Nephron progenitor cell (in vitro differentiated cells): ENCODE data around the gene ZNF837.
"Not testable (repeated sequence)": the region's sequence is repeated elsewhere in the genome, so short reads cannot be mapped to it uniquely, and the experiment has no call there.

Experiments used
- DNase-seq: peaks from one replicate; pipeline ENCODE4 v3.0.0; 2021
- H3K27ac Mint-ChIP-seq: 2 replicates; pipeline ENCODE4 v1.8.0; 2021; ENCODE audit warnings: mild to moderate bottlenecking, moderate library complexity, mixed read lengths
- H3K27me3 Mint-ChIP-seq: 2 replicates; pipeline ENCODE4 v1.8.0; 2021; ENCODE audit warnings: mild to moderate bottlenecking, low read depth, mixed read lengths; ENCODE audit not compliant: poor library complexity
- H3K36me3 Mint-ChIP-seq: 2 replicates; pipeline ENCODE4 v1.8.0; 2021; ENCODE audit warnings: low read depth, mixed read lengths
- H3K4me1 Mint-ChIP-seq: 2 replicates; pipeline ENCODE4 v1.8.0; 2021; ENCODE audit warnings: mixed read lengths
- H3K4me3 Mint-ChIP-seq: 2 replicates; pipeline ENCODE4 v1.8.0; 2021; ENCODE audit warnings: mild to moderate bottlenecking, moderate library complexity, mixed read lengths
- H3K9me3 Mint-ChIP-seq: 2 replicates; pipeline ENCODE4 v1.8.0; 2021; ENCODE audit warnings: mild to moderate bottlenecking, moderate library complexity, mixed read lengths
- TF ChIP-seq, protein P1 (sequence below): fragments of 200-600 bp; sonication (generic); IDR thresholded peaks from 2 replicates; pipeline ENCODE4 v1.5.0; 2021; ENCODE audit warnings: antibody characterized with exemption

ZNF837 gene

DNA sequence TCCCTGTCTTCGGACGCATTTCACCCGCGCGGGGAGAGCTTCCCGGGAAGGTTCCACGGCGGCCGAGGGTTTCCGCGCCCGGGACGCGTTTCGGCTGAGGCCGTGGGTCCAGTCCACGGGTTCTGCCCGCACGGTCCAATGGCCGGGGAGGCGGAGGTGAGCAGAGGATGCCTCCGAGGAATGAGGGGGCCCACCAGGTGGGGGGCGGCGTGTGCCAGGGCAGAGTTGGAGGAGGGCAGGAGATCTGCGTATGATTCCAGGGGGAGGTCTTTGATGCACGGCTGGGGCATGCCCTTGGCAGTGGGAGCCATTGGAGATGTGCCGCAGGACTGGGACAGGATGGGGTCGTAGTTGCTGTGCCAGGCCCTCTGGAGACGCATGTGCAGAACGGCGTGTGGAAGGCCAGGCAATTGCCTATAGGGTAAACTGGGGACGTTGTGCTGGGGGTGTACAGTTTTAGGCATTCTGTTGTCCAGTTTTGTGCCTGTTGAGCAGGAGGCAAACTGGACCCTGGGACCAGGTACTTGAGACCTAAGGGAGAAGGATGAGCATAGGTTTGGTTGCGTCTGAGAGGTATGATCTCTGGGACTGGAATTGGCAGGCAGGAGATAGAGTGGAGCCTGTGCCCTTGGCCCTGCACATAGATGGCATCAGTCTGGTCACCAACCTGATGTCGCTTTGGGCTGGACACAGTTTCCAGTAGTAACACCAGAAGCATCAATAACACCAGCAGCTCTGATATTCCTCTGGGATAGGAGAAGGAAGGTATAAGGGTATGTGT is 28.4 kb upstream of the ZNF837 start:
- H3K36me3 Mint-ChIP-seq: peaks cover 42% of the 10 kb centered on the region
- H3K9me3 Mint-ChIP-seq: peaks cover 25% of the 10 kb centered on the region
- DNase-seq: peak; percentile 33
- peak overlapping the region; percentile 87 for H3K4me3 Mint-ChIP-seq
- no peak overlapping the region for H3K27ac Mint-ChIP-seq
- no peaks in the 10 kb centered on the region for H3K27me3 Mint-ChIP-seq
- TF ChIP-seq, protein P1, sequence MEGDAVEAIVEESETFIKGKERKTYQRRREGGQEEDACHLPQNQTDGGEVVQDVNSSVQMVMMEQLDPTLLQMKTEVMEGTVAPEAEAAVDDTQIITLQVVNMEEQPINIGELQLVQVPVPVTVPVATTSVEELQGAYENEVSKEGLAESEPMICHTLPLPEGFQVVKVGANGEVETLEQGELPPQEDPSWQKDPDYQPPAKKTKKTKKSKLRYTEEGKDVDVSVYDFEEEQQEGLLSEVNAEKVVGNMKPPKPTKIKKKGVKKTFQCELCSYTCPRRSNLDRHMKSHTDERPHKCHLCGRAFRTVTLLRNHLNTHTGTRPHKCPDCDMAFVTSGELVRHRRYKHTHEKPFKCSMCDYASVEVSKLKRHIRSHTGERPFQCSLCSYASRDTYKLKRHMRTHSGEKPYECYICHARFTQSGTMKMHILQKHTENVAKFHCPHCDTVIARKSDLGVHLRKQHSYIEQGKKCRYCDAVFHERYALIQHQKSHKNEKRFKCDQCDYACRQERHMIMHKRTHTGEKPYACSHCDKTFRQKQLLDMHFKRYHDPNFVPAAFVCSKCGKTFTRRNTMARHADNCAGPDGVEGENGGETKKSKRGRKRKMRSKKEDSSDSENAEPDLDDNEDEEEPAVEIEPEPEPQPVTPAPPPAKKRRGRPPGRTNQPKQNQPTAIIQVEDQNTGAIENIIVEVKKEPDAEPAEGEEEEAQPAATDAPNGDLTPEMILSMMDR: no peak
- peaks cover 35% of the 10 kb centered on the region for H3K4me1 Mint-ChIP-seq

- Mint-ChIP-seq H3K36me3 (peaks cover 45% of the 10 kb centered on the region), H3K9me3 (peaks cover 33% of the 10 kb centered on the region), H3K4me1 (peaks cover 35% of the 10 kb centered on the region), H3K4me3 (peak within 1 kb of the TSS; percentile 87), H3K27ac (peak within 1 kb of the TSS; percentile 99), H3K27me3 (no peaks in the 10 kb centered on the region)
- TF ChIP-seq, protein P1: no peak
- peak; percentile 98 for DNase-seq
These were observed 27.6 kb upstream of the ZNF837 start, which contains the start of gene ZNF584 for GRCh38 chr19:58408152-58409009. ZNF584 (plus strand) TSS chr19:58408649; CDS start chr19:58409148, 499 bp downstream.

GRCh38 chr19:58407658-58408151 is 26.9 kb upstream of the ZNF837 start:
- Mint-ChIP-seq H3K9me3 (peaks cover 33% of the 10 kb centered on the region), H3K36me3 (peaks cover 45% of the 10 kb centered on the region), H3K4me3 (peak overlapping the region; percentile 87), H3K27me3 (no peaks in the 10 kb centered on the region), H3K27ac (peak overlapping the region; percentile 99), H3K4me1 (peaks cover 35% of the 10 kb centered on the region)
- DNase-seq: peak; percentile 22
- TF ChIP-seq, protein P1: no peak

DNA sequence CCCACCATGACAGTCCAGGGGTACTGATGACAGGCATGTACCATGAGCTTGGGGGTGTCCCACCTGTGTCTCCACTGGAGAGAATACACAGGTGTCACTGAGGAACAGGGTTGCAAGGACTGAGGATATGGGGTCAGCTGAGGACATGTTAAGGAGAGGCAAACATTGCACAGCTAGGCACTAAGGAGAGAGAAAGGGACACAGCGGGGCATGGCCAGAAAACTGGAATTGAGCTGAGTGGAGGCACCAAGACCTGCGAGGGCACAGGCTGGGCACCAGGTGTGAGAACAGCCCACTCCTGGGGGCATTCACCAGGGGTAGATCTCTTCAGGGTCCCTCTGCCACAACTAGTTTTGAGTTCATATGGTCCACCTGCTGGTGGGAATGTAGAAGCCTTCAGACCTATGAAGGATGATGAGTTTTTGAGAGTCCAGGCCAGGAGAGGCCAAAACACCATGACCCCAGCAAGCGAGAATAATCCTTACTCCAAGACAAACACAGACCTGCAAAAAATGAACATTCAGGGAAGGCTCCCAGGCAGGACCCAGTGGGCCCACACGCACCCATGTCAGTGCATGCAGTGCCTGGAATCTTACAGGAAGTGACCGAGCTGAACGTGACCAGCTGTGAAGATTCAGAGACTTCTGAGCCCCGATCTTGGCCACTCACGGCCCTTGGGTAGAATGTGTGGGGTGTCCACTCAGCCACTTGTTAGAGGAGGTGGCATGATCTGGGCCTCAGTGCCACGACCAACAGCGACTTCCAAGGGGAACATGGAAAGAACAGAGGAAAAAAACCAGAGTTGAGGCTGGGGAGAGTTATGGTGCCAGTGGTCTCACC is 26.2 kb upstream of the ZNF837 start:
- H3K4me3 Mint-ChIP-seq: peak overlapping the region; percentile 87
- TF ChIP-seq, protein P1: no peak
- peaks cover 28% of the 10 kb centered on the region for H3K9me3 Mint-ChIP-seq
- DNase-seq: no peak
- peaks cover 35% of the 10 kb centered on the region for H3K4me1 Mint-ChIP-seq
- H3K36me3 Mint-ChIP-seq: peaks cover 40% of the 10 kb centered on the region
- no peaks in the 10 kb centered on the region for H3K27me3 Mint-ChIP-seq
- H3K27ac Mint-ChIP-seq: peak overlapping the region; percentile 99

DNA sequence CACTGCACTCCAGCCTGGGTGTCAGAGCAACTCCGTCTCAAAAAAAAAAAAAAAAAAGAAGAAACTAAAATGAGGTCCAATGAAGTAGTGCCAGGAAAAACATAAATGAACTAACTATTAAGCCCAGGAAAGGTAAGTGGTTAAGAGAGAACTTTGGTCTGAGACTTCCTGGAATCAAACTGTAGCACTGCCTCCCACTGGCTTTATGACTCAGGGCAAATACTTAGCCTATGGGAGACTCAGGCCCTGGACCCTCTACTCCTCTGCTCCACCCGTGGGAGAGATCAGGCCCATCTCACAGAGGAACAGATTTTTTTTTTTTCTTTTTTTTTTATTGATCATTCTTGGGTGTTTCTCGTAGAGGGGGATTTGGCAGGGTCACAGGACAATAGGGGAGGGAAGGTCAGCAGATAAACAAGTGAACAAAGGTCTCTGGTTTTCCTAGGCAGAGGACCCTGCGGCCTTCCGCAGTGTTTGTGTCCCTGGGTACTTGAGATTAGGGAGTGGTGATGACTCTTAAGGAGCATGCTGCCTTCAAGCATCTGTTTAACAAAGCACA is 23.2 kb upstream of the ZNF837 start:
- peaks cover 32% of the 10 kb centered on the region for H3K9me3 Mint-ChIP-seq
- not testable (repeated sequence) for H3K4me3 Mint-ChIP-seq, H3K27me3 Mint-ChIP-seq, DNase-seq
- peaks cover 44% of the 10 kb centered on the region for H3K4me1 Mint-ChIP-seq
- peaks cover 31% of the 10 kb centered on the region for H3K36me3 Mint-ChIP-seq
- peak overlapping the region; percentile 36 for H3K27ac Mint-ChIP-seq
